Endometrium (tissue), 2 donors: ENCODE measurements around the gene DPM3.
"Not testable (repeated sequence)": the region's sequence is repeated elsewhere in the genome, so short reads cannot be mapped to it uniquely, and the experiment has no call there.

Experiments
- FAIRE-seq: peaks from 2 replicates; lab custom pipeline; 2012; peaks lifted over from hg19 to GRCh38; lab: Jason Lieb, UNC
- donor health status: control.
- donor health status: control.

Gene DPM3

GRCh38 chr1:155175281-155175926, 35.1 kb upstream of the DPM3 start:
- FAIRE-seq, result no peak

GRCh38 chr1:155174324-155175280, 34.3 kb upstream of the DPM3 start:
- no peak for FAIRE-seq

- no peak for FAIRE-seq
Measured at GRCh38 chr1:155173478-155174323, 33.4 kb upstream of the DPM3 start, which contains the start of gene TRIM46. TSS of gene TRIM46 (plus strand) at chr1:155173849. CDS start at chr1:155173967, 118 bp downstream.

GRCh38 chr1:155172732-155173477, 32.6 kb upstream of the DPM3 start, which contains the start of gene KRTCAP2:
TSS of gene KRTCAP2 (minus strand) at chr1:155173304. CDS start at chr1:155173224, 80 bp downstream.
- no peak for FAIRE-seq

DNA sequence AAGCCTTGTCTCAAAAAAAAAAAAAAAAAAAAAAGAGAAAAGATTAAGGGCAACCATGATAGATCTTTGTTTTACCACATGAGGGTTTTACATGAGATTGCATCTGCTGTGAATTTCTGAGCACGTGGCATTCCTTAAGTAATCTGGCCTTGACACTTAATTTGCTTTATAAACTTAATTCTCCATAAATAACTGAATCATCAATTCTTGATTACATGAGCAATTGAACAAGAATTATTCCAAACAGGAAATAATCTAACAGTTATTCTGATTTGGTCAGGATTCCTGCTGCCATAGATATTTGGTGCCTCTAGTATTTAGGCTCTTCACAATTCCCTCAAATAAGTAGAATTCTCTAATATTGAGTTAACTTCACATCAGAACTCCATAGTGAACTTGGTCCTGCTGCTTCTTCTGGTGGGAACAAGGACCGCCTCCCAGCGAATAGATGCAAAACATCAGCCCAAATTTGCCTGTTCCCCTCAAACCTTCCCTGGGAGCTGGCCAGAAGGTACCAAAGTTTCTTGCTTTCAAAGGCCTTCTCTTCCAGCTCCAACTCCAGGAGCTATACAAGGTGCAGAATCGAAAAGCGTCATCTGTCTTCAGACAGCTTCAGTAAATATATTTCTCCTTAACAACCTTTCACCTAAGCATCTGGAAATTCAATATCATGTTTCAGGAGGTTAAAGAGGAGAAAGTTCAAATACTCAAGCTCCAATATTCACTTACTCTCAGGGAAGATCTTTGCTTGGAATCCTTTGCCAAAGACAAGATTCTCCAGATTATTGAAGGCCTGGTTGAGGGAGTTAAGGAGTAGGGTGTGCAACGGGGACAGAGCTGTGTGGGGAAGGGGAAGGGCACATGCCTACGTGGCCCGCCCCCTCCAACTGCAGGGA, 31.8 kb upstream of the DPM3 start:
- FAIRE-seq, result no peak

DNA sequence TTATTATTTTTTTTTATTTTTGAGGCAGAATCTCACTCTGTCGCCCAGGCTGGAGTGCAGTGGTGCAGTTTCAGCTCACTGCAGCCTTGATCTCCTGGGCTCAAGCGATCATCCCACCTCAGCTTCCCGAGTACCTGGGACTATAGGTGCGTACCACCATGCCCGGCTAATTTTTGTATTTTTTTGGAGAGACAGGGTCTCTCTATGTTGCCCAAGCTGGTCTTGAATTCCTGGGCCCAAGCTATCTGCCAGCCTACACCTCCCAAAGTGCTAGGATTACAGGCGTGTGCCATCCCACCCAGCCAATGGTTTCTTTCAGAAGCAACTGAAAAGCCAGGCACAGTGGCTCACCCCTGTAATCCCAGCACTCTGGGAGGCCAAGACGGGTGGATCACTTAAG, 30.5 kb upstream of the DPM3 start:
- no peak for FAIRE-seq

DNA sequence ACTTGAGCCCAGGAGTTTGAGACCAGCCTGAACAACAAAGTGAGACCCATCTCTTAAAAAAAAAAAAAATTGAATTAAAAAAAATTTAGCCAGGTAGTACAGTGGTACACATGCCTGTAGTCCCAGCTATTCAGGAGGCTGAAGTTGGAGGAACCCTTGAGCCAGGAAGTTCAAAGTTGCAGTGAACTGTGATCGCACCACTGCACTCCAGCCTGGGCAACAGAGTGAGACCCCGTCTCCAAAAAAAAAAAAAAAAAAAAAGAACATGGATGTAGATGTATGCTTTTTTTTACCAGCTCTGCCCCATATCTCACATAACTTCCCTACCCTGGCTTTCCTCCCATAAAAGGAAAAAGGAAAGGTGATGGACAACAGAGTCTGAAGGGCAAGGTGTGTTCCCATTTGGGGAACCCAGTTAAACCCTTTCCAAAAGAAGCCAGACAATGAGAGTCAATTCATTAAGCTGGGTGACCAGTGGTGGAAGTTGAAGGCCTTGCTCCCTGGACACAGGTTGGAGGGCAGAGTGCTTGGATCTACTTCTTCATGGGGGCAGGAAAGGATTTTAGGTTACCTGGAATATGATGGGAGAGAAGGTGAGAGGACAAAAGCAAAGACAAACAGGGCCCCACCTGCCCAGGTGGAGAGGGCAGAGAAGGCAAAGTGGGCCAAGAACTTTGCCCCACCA, 29.9 kb upstream of the DPM3 start:
- FAIRE-seq, result no peak

GRCh38 chr1:155169541-155169940, 29.2 kb upstream of the DPM3 start:
- FAIRE-seq, result no peak

DNA sequence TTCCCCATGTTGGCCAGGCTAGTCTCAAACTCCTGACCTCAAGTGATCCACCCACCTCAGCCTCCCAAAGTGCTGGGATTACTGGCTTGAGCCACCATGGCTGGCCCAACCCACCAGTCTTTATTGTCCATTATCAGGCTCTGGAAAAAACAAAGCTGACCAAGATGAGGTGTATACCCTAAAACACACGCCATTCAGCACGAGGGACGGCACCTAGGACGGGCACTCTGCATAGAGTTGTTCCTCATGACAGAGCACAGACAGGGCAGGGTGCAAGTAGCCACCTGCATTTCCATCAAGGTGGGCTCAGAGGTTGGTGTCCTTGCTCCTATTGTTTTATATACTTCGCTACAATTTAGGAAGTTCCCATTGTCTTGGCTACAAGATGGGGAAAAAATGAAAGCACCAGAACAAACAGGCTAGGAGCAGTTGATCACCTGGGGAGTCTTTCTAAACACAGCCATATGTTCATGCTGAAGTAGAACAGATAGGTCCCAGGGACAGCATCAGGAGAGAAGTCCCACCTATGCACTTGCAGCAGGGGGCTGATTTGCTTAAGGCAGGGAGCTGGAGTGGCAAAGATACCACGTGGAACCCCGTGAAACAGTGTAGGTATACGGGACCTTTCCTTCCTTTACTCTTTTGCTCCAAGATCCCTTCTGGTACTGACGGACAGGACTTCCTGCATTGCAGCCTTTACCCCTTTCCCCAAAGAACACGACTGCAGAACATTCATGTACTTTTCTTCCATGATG, 28.3 kb upstream of the DPM3 start:
- FAIRE-seq, result no peak

GRCh38 chr1:155168105-155168445, 27.7 kb upstream of the DPM3 start:
- not testable (repeated sequence) for FAIRE-seq

DNA sequence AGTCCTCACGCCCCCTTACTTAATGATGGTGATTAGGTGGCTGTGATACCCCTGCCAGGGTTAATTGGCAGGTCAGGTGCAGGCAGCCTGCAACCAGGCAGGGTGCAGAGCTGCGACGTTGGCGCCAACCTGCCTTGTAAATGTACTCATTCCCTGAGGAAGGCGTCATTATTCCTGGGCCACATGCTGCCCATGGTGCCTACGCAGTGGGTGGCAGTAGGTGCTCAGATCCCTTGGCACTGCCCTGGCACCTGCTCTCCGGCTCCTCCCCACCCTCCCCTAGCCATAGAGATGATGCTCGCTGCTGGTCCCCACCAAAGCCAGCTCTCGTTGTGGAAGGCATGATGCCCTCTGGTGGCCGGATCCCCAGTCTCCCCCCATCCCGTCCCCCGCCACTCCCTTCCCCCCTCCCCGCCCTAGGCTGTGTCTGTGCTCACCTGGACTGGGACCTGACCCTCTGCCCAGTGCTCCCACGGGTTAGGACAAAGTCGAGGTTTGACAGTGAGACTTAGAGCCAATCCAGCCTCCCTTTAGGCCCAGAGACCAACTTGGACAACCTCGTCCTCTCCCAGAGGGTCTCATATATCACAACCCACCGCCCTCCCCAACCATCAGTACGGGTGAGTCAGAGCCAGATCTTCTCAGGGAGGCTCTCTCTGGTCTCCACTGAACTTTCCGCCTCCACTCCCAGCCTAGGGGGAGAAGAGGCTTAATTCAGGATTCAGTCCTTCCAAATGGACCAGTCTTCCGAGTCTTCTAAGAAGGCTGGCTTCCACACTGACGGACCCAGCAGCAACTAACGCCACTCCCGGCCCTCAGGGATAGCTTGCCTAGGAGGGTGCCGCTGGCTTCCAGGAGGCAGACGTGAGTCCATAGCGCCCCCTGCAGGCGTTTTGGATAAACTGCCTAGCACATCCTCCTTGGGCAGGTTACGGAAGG, 27.1 kb upstream of the DPM3 start:
- no peak for FAIRE-seq

- no peak for FAIRE-seq
Measured at GRCh38 chr1:155166471-155167165, 26.3 kb upstream of the DPM3 start.

DNA sequence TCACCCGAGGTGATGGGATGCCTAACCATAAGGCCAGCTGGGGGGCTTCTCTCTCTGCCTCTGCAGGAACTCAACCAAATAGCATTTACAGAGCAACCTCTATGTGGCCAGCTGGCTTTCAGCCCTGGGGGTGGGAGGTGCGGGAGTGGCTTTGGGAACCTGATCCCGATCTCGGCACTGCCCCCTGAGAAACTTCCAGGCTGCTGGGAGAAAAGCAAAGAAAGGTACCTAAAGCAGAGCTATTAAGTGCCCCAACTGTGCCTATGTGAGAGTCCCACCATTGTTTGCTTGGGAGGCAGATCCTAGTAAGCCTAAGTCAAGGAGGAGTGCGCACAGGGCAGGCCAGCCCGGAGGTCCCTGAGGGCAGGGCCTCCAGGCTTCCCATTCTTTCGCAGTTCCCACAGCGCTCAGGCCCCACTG, 25.7 kb upstream of the DPM3 start:
- FAIRE-seq, result no peak

DNA sequence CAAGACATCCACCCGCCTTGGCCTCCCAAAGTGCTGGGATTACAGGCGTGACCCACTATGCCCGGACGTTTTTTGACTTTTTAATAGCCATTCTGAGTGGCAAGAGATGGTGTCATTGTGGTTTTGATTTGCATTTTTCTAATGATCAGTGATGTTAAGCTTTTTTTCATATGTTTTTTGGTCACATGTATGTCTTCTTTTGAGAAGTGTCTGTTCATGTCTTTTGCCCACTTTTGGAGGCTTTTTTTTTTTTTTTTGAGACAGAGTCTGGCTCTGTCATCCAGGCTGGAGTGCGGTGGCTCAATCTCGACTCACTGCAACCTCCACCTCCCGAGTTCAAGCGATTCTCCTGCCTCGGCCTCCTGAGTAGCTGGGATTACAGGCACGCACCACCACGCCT, 24.3 kb upstream of the DPM3 start:
- FAIRE-seq, result not testable (repeated sequence)

GRCh38 chr1:155163785-155164184, 23.5 kb upstream of the DPM3 start:
- FAIRE-seq, result not testable (repeated sequence)

DNA sequence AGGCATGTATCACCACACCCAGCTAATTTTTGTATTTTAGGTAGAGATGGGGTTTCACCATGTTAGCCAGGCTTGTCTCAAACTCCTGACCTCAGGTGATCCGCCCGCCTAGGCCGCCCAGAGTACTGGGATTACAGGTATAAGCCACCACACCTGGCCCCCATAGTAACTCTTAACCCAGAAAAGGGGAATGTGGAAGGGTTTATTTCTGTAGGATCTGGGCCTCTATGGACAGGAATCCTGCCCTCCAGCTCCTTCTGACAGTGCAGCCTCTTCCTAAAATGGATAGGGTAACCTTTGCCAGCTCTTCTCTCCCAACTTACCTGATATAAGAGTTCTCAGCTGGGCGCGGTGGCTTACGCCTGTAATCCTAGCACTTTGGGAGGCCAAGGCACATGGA, 22.3 kb upstream of the DPM3 start:
- not testable (repeated sequence) for FAIRE-seq

DNA sequence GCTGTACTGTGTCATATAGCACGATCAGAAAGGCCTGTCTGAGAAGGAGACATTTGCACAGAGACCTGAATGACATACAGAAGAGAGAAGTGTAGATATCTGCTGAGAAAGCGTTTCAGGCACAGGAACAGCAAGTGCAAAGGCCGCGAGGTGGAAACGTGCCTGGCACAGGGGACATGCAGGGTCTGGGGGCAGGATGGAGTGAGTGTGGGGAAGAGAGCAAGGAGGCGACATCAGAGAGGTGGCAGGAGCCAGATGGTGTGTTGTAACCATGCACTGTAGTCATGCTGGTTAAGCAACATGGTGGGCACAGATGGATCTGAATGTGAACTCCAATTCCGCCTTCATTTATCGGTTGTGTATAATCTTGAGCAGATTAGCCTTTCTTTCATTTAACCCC, 19.8 kb upstream of the DPM3 start:
- FAIRE-seq, result no peak
